OCI-LY3 (cell line): Measurements from ENCODE around the gene CPXM2.

Experiments
- H2AFZ ChIP-seq: fragments of 200-600, 300-600 bp; shearing (Covaris generic); 2 replicates; pipeline ENCODE4 v1.6.0; 2014; ENCODE audit warnings: antibody characterized with exemption, low read depth, low read length
- H3K27ac ChIP-seq: fragments of 200-600, 300-600 bp; sonication (generic); 2 replicates; pipeline ENCODE4 v1.5.1; 2014; ENCODE audit warnings: mild to moderate bottlenecking, low read length, moderate library complexity, mixed read lengths
- H3K27me3 ChIP-seq: fragments of 200-600, 300-600 bp; sonication (generic); 2 replicates; pipeline ENCODE4 v1.6.1; 2014; ENCODE audit warnings: low read depth, low read length, mixed read lengths
- H3K36me3 ChIP-seq: fragments of 200-600, 300-600 bp; sonication (generic); replicated peaks from 2 replicates; pipeline ENCODE3; 2014; ENCODE audit warnings: low read depth, low read length, mixed read lengths
- H3K4me1 ChIP-seq: fragments of 300-600, 200-600 bp; sonication (generic); 2 replicates; pipeline ENCODE4 v1.6.1; 2014; ENCODE audit warnings: low read length, mixed read lengths
- H3K4me2 ChIP-seq: fragments of 200-600, 300-600 bp; sonication (generic); 2 replicates; pipeline ENCODE4 v1.6.1; 2014; ENCODE audit warnings: low read length, mixed read lengths
- H3K4me3 ChIP-seq: fragments of 300-600, 200-600 bp; sonication (generic); 2 replicates; pipeline ENCODE4 v1.5.1; 2014; ENCODE audit warnings: antibody characterized with exemption, mild to moderate bottlenecking, low read length, moderate library complexity
- H3K79me2 ChIP-seq: fragments of 300-600, 200-600 bp; shearing (Covaris generic); 2 replicates; pipeline ENCODE4 v1.6.1; 2014; ENCODE audit warnings: mild to moderate bottlenecking, low read length, mixed read lengths
- H3K9ac ChIP-seq: fragments of 300-600, 200-600 bp; shearing (Covaris generic); 2 replicates; pipeline ENCODE4 v1.6.0; 2014; ENCODE audit warnings: mild to moderate bottlenecking, low read length, moderate library complexity
- H3K9me3 ChIP-seq: fragments of 200-600, 300-600 bp; shearing (Covaris generic); 2 replicates; pipeline ENCODE4 v1.6.1; 2014; ENCODE audit warnings: low read length, mixed read lengths; ENCODE audit not compliant: insufficient read depth
- H4K20me1 ChIP-seq: fragments of 200-600, 300-600 bp; sonication (generic); 2 replicates; pipeline ENCODE4 v1.6.1; 2016; ENCODE audit warnings: low read length, mixed read lengths; ENCODE audit not compliant: insufficient read depth
- CTCF ChIP-seq: fragments of 200-600, 300-600 bp; sonication (generic); IDR thresholded peaks from 2 replicates; pipeline ENCODE4 v1.5.1; 2014; ENCODE audit warnings: antibody characterized with exemption, low read length, low read depth
- EZH2phosphoT487 ChIP-seq: fragments of 200-600 bp; shearing (Covaris generic); IDR thresholded peaks from 2 replicates; pipeline ENCODE4 v1.6.1; 2018; ENCODE audit warnings: antibody characterized with exemption, mixed run types, low read depth

Gene CPXM2

GRCh38 chr10:123771877-123772644, 119.5 kb downstream of the CPXM2 start:
- Histone ChIP-seq H3K4me1 (no peaks in the 10 kb centered on the region), H3K9ac (no peak overlapping the region), H3K36me3 (no peaks in the 10 kb centered on the region), H3K27ac (no peak overlapping the region), H3K4me2 (no peak overlapping the region), H3K79me2 (no peaks in the 10 kb centered on the region), H4K20me1 (no peaks in the 10 kb centered on the region), H3K9me3 (no peaks in the 10 kb centered on the region), H3K4me3 (no peak overlapping the region), H3K27me3 (peaks cover 12% of the 10 kb centered on the region), H2AFZ (no peak overlapping the region)
- no peak for TF ChIP-seq EZH2phosphoT487
- TF ChIP-seq CTCF, result no peak

GRCh38 chr10:123769647-123770046, 122.0 kb downstream of the CPXM2 start:
- H3K9ac ChIP-seq, result no peak overlapping the region
- H3K4me2 ChIP-seq, result no peak overlapping the region
- no peaks in the 10 kb centered on the region for H3K4me1 ChIP-seq
- H4K20me1 ChIP-seq, result no peaks in the 10 kb centered on the region
- TF ChIP-seq EZH2phosphoT487, result no peak
- no peak for TF ChIP-seq CTCF
- no peak overlapping the region for H2AFZ ChIP-seq
- H3K27me3 ChIP-seq, result peaks cover 15% of the 10 kb centered on the region
- no peaks in the 10 kb centered on the region for H3K9me3 ChIP-seq
- H3K27ac ChIP-seq, result no peak overlapping the region
- H3K4me3 ChIP-seq, result no peak overlapping the region
- H3K36me3 ChIP-seq, result no peaks in the 10 kb centered on the region
- no peaks in the 10 kb centered on the region for H3K79me2 ChIP-seq

GRCh38 chr10:123766761-123767160, 124.8 kb downstream of the CPXM2 start:
- H3K36me3 ChIP-seq, result no peaks in the 10 kb centered on the region
- H3K4me1 ChIP-seq, result no peaks in the 10 kb centered on the region
- no peaks in the 10 kb centered on the region for H3K79me2 ChIP-seq
- H3K9ac ChIP-seq, result no peak overlapping the region
- no peaks in the 10 kb centered on the region for H3K9me3 ChIP-seq
- no peak for TF ChIP-seq EZH2phosphoT487
- no peak for TF ChIP-seq CTCF
- no peak overlapping the region for H3K4me2 ChIP-seq
- H3K4me3 ChIP-seq, result no peak overlapping the region
- H4K20me1 ChIP-seq, result no peaks in the 10 kb centered on the region
- no peak overlapping the region for H2AFZ ChIP-seq
- H3K27ac ChIP-seq, result no peak overlapping the region
- H3K27me3 ChIP-seq, result peaks cover 16% of the 10 kb centered on the region

GRCh38 chr10:123766012-123766411, 125.6 kb downstream of the CPXM2 start:
- H3K9ac ChIP-seq, result no peak overlapping the region
- no peaks in the 10 kb centered on the region for H3K79me2 ChIP-seq
- H3K27ac ChIP-seq, result no peak overlapping the region
- H2AFZ ChIP-seq, result no peak overlapping the region
- no peaks in the 10 kb centered on the region for H3K9me3 ChIP-seq
- no peak for TF ChIP-seq EZH2phosphoT487
- TF ChIP-seq CTCF, result no peak
- H3K4me3 ChIP-seq, result no peak overlapping the region
- H3K4me2 ChIP-seq, result no peak overlapping the region
- H4K20me1 ChIP-seq, result no peaks in the 10 kb centered on the region
- peaks cover 19% of the 10 kb centered on the region for H3K27me3 ChIP-seq
- H3K36me3 ChIP-seq, result no peaks in the 10 kb centered on the region
- H3K4me1 ChIP-seq, result no peaks in the 10 kb centered on the region
